Measurements from ENCODE around the gene UBE2V1. TPM values are rescaled to one million over a fixed set of nuclear protein-coding genes. Genes with fewer than 3 reads are reported as not detected.

The UBE2V1 gene
- total RNA-seq, 4 donors from 2014 or later: 45.6 to 124 (median 62.9) TPM

DNA sequence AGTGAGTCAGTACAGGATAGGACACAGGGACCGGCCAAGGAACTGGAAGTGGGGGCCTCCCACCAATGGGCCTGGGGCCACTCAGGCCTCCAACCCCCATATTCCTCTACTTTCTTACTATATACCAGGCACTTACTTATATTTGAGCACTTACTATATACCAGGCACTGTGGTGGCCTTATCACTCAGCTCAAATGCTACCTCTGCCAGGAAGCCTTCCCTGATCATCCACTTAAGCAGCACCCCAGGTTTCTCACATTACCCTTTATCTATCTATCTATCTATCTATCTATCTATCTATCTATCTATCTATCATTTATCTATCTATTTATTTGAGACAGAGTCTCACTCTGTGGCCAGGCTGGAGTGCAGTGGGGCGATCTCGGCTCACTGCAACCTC lies 12.3 kb upstream of the UBE2V1 start:
- intact Hi-C loops (cut with DNase I; ENCODE audit: low total_unique reads): no loop called here
- H3K27ac ChIP-seq: no peak overlapping the region
- H3K27me3 ChIP-seq: no peaks in the 10 kb centered on the region
- no peaks in the 10 kb centered on the region for H3K4me1 ChIP-seq
- no peak for DNase-seq
- no peak for TF ChIP-seq POLR2A (IDR thresholded peaks at IDR 0.05)
- TF ChIP-seq, protein P1, sequence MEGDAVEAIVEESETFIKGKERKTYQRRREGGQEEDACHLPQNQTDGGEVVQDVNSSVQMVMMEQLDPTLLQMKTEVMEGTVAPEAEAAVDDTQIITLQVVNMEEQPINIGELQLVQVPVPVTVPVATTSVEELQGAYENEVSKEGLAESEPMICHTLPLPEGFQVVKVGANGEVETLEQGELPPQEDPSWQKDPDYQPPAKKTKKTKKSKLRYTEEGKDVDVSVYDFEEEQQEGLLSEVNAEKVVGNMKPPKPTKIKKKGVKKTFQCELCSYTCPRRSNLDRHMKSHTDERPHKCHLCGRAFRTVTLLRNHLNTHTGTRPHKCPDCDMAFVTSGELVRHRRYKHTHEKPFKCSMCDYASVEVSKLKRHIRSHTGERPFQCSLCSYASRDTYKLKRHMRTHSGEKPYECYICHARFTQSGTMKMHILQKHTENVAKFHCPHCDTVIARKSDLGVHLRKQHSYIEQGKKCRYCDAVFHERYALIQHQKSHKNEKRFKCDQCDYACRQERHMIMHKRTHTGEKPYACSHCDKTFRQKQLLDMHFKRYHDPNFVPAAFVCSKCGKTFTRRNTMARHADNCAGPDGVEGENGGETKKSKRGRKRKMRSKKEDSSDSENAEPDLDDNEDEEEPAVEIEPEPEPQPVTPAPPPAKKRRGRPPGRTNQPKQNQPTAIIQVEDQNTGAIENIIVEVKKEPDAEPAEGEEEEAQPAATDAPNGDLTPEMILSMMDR (IDR thresholded peaks at IDR 0.05): no peak
- no peaks in the 10 kb centered on the region for H3K36me3 ChIP-seq
- H3K4me3 ChIP-seq: no peak overlapping the region
- H3K9me3 ChIP-seq: no peaks in the 10 kb centered on the region

DNA sequence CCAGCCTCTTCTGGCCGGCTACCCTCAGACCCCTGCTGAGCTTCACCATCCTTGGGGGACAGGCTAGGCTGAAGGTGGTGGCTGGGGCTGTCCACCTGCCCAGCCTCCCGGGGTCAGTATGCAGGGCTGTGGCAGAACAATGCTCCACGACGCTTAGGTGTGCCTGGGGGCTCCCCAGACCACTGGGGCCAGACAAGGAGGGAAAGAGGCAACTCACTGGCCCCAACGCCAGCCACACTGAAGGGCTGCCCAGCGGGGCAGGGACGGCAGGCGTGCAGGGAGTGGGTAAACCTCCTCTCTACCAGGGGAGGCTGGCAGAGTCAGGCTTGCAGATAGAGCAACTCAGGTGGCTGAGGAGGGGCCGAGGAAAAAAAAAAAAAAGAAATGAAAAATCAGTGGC lies 11.5 kb upstream of the UBE2V1 start:
- H3K27me3 ChIP-seq: no peaks in the 10 kb centered on the region
- TF ChIP-seq, protein P1 (IDR thresholded peaks at IDR 0.05): no peak
- no peak for TF ChIP-seq POLR2A (IDR thresholded peaks at IDR 0.05)
- no peak overlapping the region for H3K27ac ChIP-seq
- H3K4me1 ChIP-seq: no peaks in the 10 kb centered on the region
- H3K9me3 ChIP-seq: no peaks in the 10 kb centered on the region
- no peak overlapping the region for H3K4me3 ChIP-seq
- H3K36me3 ChIP-seq: no peaks in the 10 kb centered on the region
- intact Hi-C loops (cut with DNase I; ENCODE audit: low total_unique reads): loop anchor here (5.0 kb wide), 1 partner anchor 48 kb away; no protein-coding TSS in a partner anchor
- no peak for DNase-seq

DNA sequence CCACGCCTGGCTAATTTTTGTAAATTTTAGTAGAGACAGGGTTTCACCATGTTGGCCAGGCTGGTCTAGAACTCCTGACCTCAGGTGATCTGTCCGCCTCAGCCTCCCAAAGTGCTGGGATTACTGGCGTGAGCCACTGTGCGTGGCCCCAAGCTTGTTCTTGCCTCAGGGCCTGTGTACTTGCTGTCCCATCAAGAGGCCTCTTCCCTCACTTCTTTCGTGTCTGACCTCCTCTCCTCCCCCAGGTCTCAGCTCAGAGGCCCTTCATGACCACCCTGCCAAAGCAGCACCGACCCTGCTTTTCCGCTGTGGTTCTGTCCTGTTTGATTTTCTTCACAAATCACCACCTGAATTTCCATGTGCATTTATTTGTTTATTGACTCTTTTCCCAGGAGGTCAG lies 10.5 kb upstream of the UBE2V1 start:
- no peak overlapping the region for H3K27ac ChIP-seq
- H3K36me3 ChIP-seq: no peaks in the 10 kb centered on the region
- TF ChIP-seq, protein P1 (IDR thresholded peaks at IDR 0.05): no peak
- TF ChIP-seq POLR2A (IDR thresholded peaks at IDR 0.05): no peak
- no peak for DNase-seq
- no peaks in the 10 kb centered on the region for H3K4me1 ChIP-seq
- no peak overlapping the region for H3K4me3 ChIP-seq
- H3K27me3 ChIP-seq: no peaks in the 10 kb centered on the region
- intact Hi-C loops (cut with DNase I; ENCODE audit: low total_unique reads): loop anchor here (5.0 kb wide), 1 partner anchor 49 kb away; no protein-coding TSS in a partner anchor
- H3K9me3 ChIP-seq: no peaks in the 10 kb centered on the region

DNA sequence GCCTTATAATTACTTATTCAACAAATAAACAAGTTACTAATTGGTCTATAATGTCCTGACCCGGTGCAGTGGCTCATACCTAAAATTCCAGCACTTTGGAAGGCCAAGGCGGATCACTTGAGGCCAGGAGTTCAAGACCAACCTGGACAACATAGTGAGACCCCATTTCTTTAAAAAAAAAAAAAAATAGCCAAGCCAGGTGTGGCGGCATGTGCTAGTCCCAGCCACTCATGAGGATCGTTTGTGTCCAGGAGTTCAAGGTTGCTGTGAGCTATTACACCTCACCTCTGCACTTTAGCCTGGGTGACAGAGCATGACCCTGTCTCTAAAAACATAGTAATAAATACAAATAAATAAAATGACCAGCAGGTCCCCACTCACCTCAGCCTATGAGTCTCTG lies 9.8 kb upstream of the UBE2V1 start:
- intact Hi-C loops (cut with DNase I; ENCODE audit: low total_unique reads): loop anchor here (5.0 kb wide), 1 partner anchor 50 kb away; no protein-coding TSS in a partner anchor
- Histone ChIP-seq H3K4me1 (no peaks in the 10 kb centered on the region), H3K27ac (no peak overlapping the region), H3K36me3 (no peaks in the 10 kb centered on the region), H3K4me3 (no peak overlapping the region), H3K9me3 (no peaks in the 10 kb centered on the region), H3K27me3 (no peaks in the 10 kb centered on the region)
- TF ChIP-seq POLR2A (IDR thresholded peaks at IDR 0.05): no peak
- TF ChIP-seq, protein P1 (IDR thresholded peaks at IDR 0.05): no peak
- no peak for DNase-seq

DNA sequence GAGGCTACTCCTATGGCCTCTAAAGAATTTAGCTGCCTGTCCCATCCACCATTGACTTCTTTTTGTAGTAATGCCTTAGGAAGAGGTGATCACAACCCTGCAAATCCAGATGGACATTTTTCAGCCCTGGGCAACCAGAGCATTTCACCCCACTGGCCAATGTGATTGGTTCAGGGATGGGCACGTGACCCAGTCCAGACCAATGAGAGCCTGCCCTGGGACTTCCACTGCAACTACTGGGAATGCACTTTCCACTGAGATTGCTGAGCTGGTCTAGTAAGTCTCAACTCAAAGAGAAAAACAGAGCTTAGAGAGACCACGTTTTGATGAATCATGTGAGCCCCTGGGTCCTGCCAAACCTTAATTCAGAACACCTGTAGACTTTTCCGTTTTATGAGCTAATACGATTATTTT lies 8.9 kb upstream of the UBE2V1 start:
- Histone ChIP-seq H3K36me3 (no peaks in the 10 kb centered on the region), H3K9me3 (no peaks in the 10 kb centered on the region), H3K27ac (peak overlapping the region in 1 of 2 donors; percentile 3), H3K4me3 (no peak overlapping the region), H3K4me1 (no peaks in the 10 kb centered on the region), H3K27me3 (no peaks in the 10 kb centered on the region)
- DNase-seq: no peak
- TF ChIP-seq, protein P1 (IDR thresholded peaks at IDR 0.05): no peak
- TF ChIP-seq POLR2A (IDR thresholded peaks at IDR 0.05): no peak
- intact Hi-C loops (cut with DNase I; ENCODE audit: low total_unique reads): loop anchor here (5.0 kb wide), 1 partner anchor 50 kb away; no protein-coding TSS in a partner anchor

Data from uterus (tissue), 4 donors.